Skin epidermis (tissue), 12 donors: Measurements from ENCODE around the gene ZMIZ2.

ENCODE experiments used
- H3K27ac ChIP-seq, 21 experiments: fragments of 200-600 bp; sonication (generic) in 11 of 21; one replicate each; pipeline ENCODE4 v1.5.0; 2020; ENCODE audit warnings: mild to moderate bottlenecking in 3 of 21, inconsistent platforms in 2 of 21, moderate library complexity in 2 of 21
- H3K4me3 ChIP-seq, 7 experiments: fragments of 200-600 bp; sonication (generic) in 2 of 7; one replicate each; pipeline ENCODE4 v1.5.0; 2020; ENCODE audit warnings: inconsistent platforms in 2 of 7, mild to moderate bottlenecking in 2 of 7, moderate library complexity in 1 of 7

ZMIZ2 gene

DNA sequence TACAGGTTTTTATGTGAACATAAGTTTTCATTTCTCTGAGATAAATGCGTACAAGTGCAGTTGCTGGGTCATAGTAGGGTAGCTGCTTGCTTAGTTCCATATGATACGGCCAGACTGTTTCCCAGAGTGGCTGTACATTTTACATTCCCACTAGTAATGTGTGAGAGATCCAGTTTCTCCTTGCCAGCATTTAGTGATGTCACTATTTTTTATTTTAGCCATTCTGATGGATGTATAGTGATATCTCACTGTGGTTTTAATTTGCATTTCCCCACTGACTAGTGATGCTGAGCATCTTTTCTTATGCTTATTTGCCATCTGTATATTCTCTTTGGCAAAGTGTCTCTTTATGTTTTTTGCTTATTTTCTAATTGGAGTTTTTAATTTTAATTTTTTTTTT lies 4.2 kb downstream of the ZMIZ2 start:
- Histone ChIP-seq H3K27ac (no peak overlapping the region), H3K4me3 (no peak overlapping the region)

GRCh38 chr7:44754802-44755697 lies 6.4 kb downstream of the ZMIZ2 start:
- Histone ChIP-seq H3K4me3 (no peak overlapping the region), H3K27ac (peak overlapping the region in 13 of 21 experiments; percentile 5 to 76 (median 54))

GRCh38 chr7:44755698-44756627 lies 7.3 kb downstream of the ZMIZ2 start:
- peak overlapping the region in 13 of 21 experiments; percentile 5 to 76 (median 54) for H3K27ac ChIP-seq

DNA sequence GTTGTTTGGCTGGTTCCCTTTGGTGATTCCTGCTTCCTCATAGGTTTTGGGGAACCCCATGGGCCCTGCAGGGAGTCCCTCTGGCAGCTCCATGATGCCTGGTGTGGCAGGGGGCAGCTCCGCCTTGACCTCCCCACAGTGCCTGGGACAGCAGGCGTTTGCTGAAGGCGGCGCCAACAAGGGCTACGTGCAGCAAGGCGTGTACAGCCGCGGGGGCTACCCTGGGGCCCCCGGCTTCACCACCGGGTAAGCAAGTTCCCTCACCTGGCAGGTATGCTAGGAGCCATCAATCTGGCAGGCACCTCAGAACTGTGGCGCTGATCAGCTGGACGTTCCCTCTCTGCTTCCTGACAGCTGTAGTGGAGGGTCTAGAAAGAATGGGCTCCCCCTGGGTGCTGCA lies 8.3 kb downstream of the ZMIZ2 start:
- H3K4me3 ChIP-seq, result no peak overlapping the region
- H3K27ac ChIP-seq, result peak overlapping the region in 5 of 21 experiments; percentile 16 to 66 (median 25)

More at GRCh38 chr7:44755698-44756627, 7.3 kb downstream of the ZMIZ2 start:
- H3K4me3 ChIP-seq, result no peak overlapping the region

- no peak overlapping the region for H3K4me3 ChIP-seq
- peak overlapping the region in 4 of 21 experiments; percentile 16 to 35 (median 22) for H3K27ac ChIP-seq
These were observed 8.7 kb downstream of the ZMIZ2 start for GRCh38 chr7:44757311-44757710.

DNA sequence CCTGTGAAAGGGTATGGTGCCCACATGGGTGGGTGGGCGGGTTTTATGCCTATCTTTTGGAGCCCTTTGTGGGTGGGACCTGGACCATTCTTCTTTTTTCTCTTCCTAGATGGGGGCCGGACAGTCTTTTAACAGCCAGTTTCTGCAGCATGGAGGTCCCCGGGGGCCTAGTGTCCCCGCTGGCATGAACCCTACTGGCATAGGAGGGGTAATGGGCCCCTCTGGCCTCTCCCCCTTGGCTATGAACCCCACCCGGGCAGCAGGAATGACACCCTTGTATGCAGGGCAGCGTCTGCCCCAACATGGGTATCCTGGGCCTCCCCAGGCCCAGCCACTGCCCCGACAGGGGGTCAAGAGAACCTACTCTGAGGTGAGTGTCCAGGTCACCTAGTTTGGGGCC lies 9.1 kb downstream of the ZMIZ2 start:
- Histone ChIP-seq H3K27ac (peak overlapping the region in 1 of 21 experiments; percentile 25), H3K4me3 (no peak overlapping the region)

DNA sequence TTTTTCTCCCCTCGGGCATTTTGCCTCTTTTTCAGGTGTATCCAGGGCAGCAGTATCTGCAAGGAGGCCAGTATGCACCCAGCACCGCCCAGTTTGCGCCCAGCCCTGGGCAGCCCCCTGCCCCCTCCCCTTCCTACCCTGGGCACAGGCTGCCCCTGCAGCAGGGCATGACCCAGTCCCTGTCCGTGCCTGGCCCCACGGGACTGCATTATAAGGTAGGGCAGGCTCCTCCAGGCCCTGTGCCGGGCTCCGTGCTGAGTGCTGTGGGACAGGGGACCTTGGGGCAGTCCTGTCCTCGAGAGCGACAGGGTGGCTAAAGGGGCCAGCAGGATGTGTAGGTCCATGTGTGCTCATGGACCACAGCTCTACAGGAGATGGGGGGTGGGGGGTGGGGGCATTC lies 10.6 kb downstream of the ZMIZ2 start:
- no peak overlapping the region for H3K4me3 ChIP-seq
- no peak overlapping the region for H3K27ac ChIP-seq

- no peak overlapping the region for H3K4me3 ChIP-seq
- no peak overlapping the region for H3K27ac ChIP-seq
These were observed 11.5 kb downstream of the ZMIZ2 start for GRCh38 chr7:44760034-44760580.

- no peak overlapping the region for H3K4me3 ChIP-seq
- peak overlapping the region in 6 of 21 experiments; percentile 6 to 67 (median 20) for H3K27ac ChIP-seq
These were observed 12.8 kb downstream of the ZMIZ2 start for GRCh38 chr7:44761207-44762161.

DNA sequence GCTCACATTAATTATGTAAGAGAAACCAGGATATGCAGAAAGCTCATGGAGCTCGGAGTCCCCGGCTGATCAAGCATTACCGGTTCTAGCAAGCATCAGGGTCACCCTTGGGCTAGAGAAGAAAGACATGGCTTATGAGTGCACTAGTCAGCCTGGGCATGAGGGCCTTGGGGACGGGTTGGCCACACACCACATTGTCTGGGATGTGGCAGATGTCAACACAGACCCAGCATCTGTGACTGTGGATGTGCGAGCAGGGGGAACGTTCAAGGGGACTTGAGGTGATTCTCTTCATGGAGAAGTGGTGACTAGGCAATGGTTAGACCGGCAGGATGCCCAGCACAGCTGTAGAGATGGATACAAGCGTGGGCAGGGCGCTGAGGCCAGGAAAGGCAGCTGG lies 13.7 kb downstream of the ZMIZ2 start:
- Histone ChIP-seq H3K27ac (peak overlapping the region in 1 of 21 experiments; percentile 22), H3K4me3 (no peak overlapping the region)

GRCh38 chr7:44762726-44763522 lies 14.3 kb downstream of the ZMIZ2 start:
- Histone ChIP-seq H3K4me3 (no peak overlapping the region), H3K27ac (peak overlapping the region in 1 of 21 experiments; percentile 22)

DNA sequence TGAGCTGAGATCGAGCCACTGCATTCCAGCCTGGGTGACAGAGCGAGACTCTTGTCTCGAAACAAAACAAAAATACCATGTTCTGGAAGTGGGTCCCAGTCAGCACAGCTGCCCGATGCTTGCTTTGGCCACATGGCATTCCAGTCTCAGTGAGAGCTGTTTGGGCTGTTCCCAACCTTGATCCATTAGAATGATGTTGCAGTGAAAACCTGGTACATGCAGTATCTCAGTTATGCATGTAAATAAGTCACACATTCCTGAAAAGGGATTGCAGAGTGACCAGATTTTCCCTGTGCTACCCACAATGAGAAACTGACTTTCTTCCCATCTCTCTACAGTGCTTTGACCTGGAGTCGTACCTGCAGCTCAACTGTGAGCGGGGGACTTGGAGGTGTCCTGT lies 15.4 kb downstream of the ZMIZ2 start:
- H3K27ac ChIP-seq, result no peak overlapping the region

GRCh38 chr7:44764665-44765578 lies 16.3 kb downstream of the ZMIZ2 start:
- no peak overlapping the region for H3K4me3 ChIP-seq
- H3K27ac ChIP-seq, result no peak overlapping the region

More for the DNA sequence above, 15.4 kb downstream of the ZMIZ2 start:
- H3K4me3 ChIP-seq, result no peak overlapping the region

DNA sequence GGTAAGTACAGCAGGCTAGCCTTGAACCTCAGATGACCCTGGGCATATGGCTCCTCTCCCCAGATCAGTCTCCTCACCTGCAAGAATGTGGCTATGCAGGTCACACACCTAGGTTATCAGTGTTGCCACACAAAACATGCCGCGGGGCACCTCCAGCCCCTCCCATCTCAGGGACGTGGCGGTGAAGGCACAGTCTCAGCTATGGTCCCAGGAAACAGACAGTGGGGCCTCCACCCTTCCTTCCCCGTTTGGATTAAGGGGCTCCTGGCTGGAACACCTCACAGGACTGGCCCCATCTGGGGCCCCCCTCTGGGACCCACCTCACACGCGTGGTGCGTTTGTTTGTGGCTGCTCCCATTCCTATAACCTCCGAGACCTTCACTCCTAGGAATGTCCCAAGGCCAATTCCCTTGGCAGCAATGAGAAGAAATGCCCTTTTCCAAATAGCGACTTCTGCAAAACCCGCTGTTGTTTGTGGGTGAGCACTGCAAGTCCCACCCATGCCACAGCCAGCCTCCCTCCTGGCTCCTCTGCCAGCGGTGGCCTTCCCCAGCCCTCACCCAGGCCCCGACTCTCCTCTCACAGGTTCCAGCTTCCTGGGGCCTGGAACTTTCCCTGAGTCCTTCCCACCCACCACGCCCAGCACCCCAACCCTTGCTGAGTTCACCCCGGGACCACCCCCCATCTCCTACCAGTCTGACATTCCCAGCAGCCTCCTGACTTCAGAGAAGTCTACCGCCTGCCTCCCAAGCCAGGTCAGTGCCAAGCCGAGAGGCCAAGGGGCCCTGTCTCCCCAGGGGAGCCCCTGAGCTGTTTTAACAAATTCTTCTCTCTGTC lies 17.1 kb downstream of the ZMIZ2 start:
- no peak overlapping the region for H3K4me3 ChIP-seq
- peak overlapping the region in 3 of 21 experiments; percentile 1 to 34 (median 3) for H3K27ac ChIP-seq

GRCh38 chr7:44766416-44766801 lies 17.8 kb downstream of the ZMIZ2 start:
- peak overlapping the region in 1 of 21 experiments; percentile 34 for H3K27ac ChIP-seq
- no peak overlapping the region for H3K4me3 ChIP-seq
